K562 (cell line): ENCODE measurements around the gene VPS33B. TPM values are rescaled to one million over a fixed set of nuclear protein-coding genes. Genes with fewer than 3 reads are reported as not detected.

Source experiments
- ATF7 ChIP-seq: fragments of 450-650 bp; IDR thresholded peaks from 2 replicates; pipeline ENCODE4 v1.7.1; 2014; ENCODE audit warnings: mild to moderate bottlenecking, moderate library complexity
- BDP1 ChIP-seq: IDR thresholded peaks from 3 replicates; pipeline ENCODE4 v1.6.1; 2011; ENCODE audit not compliant: insufficient read length, insufficient read depth
- CBFA2T3 ChIP-seq: fragments of 450-650 bp; IDR thresholded peaks from 2 replicates; pipeline ENCODE4 v1.6.1; 2017
- CTBP1 ChIP-seq: fragments of 450-650 bp; IDR thresholded peaks from 2 replicates; pipeline ENCODE4 v1.6.1; 2016; ENCODE audit warnings: borderline replicate concordance
- ELF2 ChIP-seq: fragments of 250-450 bp; sonication (Bioruptor Pico); IDR thresholded peaks from 2 replicates; pipeline ENCODE4 v1.5.0; 2021; ENCODE audit warnings: mild to moderate bottlenecking
- ESRRA ChIP-seq: fragments of 450-650 bp; IDR thresholded peaks from 2 replicates; pipeline ENCODE4 v1.6.1; 2014; ENCODE audit warnings: low read depth, mild to moderate bottlenecking, moderate library complexity, borderline replicate concordance
- HDGF ChIP-seq: fragments of 450-650 bp; IDR thresholded peaks from 2 replicates; pipeline ENCODE4 v1.6.1; 2016
- KLF1 ChIP-seq: fragments of 450-650 bp; IDR thresholded peaks from 2 replicates; pipeline ENCODE4 v1.6.1; 2016; ENCODE audit warnings: missing genetic modification characterization, missing compliant biosample characterization
- L3MBTL2 ChIP-seq: fragments of 450-650 bp; IDR thresholded peaks from 2 replicates; pipeline ENCODE4 v1.6.1; 2016; ENCODE audit warnings: mild to moderate bottlenecking, moderate library complexity
- LCOR ChIP-seq: sonication (generic); formaldehyde crosslinking; IDR thresholded peaks from 2 replicates; pipeline ENCODE4 v1.8.0; 2022; ENCODE audit warnings: mild to moderate bottlenecking, missing genetic modification reagents
- MCM5 ChIP-seq: fragments of 450-650 bp; IDR thresholded peaks from 2 replicates; pipeline ENCODE4 v1.6.1; 2016; ENCODE audit warnings: low read depth
- MTA1 ChIP-seq: fragments of 450-650 bp; IDR thresholded peaks from 2 replicates; pipeline ENCODE4 v1.6.1; 2017; ENCODE audit warnings: borderline replicate concordance
- MYC ChIP-seq, 2 experiments: fragments of 250-450 bp in 1 of 2; sonication (Bioruptor Pico) in 1 of 2; IDR thresholded peaks; 2 replicates each; pipeline versions ENCODE4 v1.5.1 to v1.6.1; 2012 to 2021; ENCODE audit warnings: low read depth in 2 of 2, borderline replicate concordance in 1 of 2, improper control_type of control experiment in 1 of 2, low read length in 1 of 2, mild to moderate bottlenecking in 1 of 2, moderate library complexity in 1 of 2
- SIX5 ChIP-seq, 2 experiments: IDR thresholded peaks; 2 replicates each; pipeline ENCODE4 v1.6.1; 2011; ENCODE audit warnings: low read length in 2 of 2, borderline replicate concordance in 1 of 2, low read depth in 1 of 2, mild to moderate bottlenecking in 1 of 2, moderate library complexity in 1 of 2; ENCODE audit not compliant: insufficient read depth in 1 of 2
- SLC30A9 ChIP-seq: fragments of 250-450 bp; sonication (Bioruptor Pico); IDR thresholded peaks from 2 replicates; pipeline ENCODE4 v1.8.0; 2022; ENCODE audit warnings: mild to moderate bottlenecking, moderate library complexity
- SMAD2 ChIP-seq: fragments of 150-350 bp; IDR thresholded peaks from 2 replicates; pipeline ENCODE4 v1.6.1; 2014; ENCODE audit warnings: low read depth, mild to moderate bottlenecking, low read length
- SMARCA5 ChIP-seq: fragments of 450-650 bp; IDR thresholded peaks from 2 replicates; pipeline ENCODE4 v1.6.1; 2016
- SP1 ChIP-seq: sonication (generic); formaldehyde crosslinking; IDR thresholded peaks from 2 replicates; pipeline ENCODE4 v1.8.1; 2022; ENCODE audit warnings: mild to moderate bottlenecking, missing genetic modification reagents
- SRSF7 ChIP-seq: fragments of 200-400 bp; formaldehyde crosslinking; optimal IDR thresholded peaks from 2 replicates; pipeline ENCODE3; 2017; ENCODE audit warnings: mild to moderate bottlenecking, low read depth, low read length
- TAL1 ChIP-seq: fragments of 450-650 bp; IDR thresholded peaks from 2 replicates; pipeline ENCODE4 v1.6.1; 2016; ENCODE audit warnings: mild to moderate bottlenecking
- ZFP30 ChIP-seq: fragments of 250-450 bp; sonication (Bioruptor Pico); IDR thresholded peaks from 2 replicates; pipeline ENCODE4 v1.8.0; 2022; ENCODE audit warnings: moderate library complexity, mild to moderate bottlenecking, inconsistent platforms, borderline replicate concordance
- ZNF134 ChIP-seq: fragments of 250-450 bp; sonication (Bioruptor Pico); conservative IDR thresholded peaks from 2 replicates; pipeline ENCODE4 v1.4.0; 2020
- ZNF165 ChIP-seq: fragments of 250-450 bp; sonication (Bioruptor Pico); IDR thresholded peaks from 2 replicates; pipeline ENCODE4 v1.4.0; 2020; ENCODE audit warnings: borderline replicate concordance
- ZNF217 ChIP-seq: sonication (generic); formaldehyde crosslinking; IDR thresholded peaks from 2 replicates; pipeline ENCODE4 v1.8.0; 2022; ENCODE audit warnings: mild to moderate bottlenecking, missing genetic modification reagents
- polyA plus RNA-seq, 8 experiments: library from polyadenylated mRNA; depleted of rRNA in 4 of 8; stranded (reverse) in 5 of 8; unstranded in 3 of 8; fragments of >200 nt; fragmentation: Nextera tagmentation in 2 of 8; fragmentation: Illumina TruSeq in 1 of 8; extraction: Ambion mirVana in 2 of 8; extraction: Trizol in 1 of 8; gene quantifications; 2 replicates each; pipeline versions ENCODE4 v1.2.1 to v1.2.3, GENCODE V29; 2011 to 2014; ENCODE audit warnings: inconsistent platforms in 1 of 8, missing spikeins in 1 of 8
- total RNA-seq, 7 experiments: library from RNA; depleted of rRNA in 6 of 7; stranded (reverse); fragments of >200 nt in 6 of 7; fragmentation: Illumina TruSeq in 2 of 7; extraction: Trizol in 2 of 7; gene quantifications; 2 replicates each; pipeline versions ENCODE4 v1.2.1 to v1.2.3, GENCODE V29; 2011 to 2021; ENCODE audit warnings: low replicate concordance in 1 of 7
- TF ChIP-seq, protein P1 (sequence below): sonication (generic); formaldehyde crosslinking; IDR thresholded peaks from 2 replicates; pipeline ENCODE4 v1.8.0; 2022; ENCODE audit warnings: mild to moderate bottlenecking, missing genetic modification reagents
- TF ChIP-seq, protein P2 (sequence below), 2 experiments: fragments of 450-650 bp; IDR thresholded peaks; 2 replicates each; pipeline ENCODE4 v1.6.1; 2016

The VPS33B gene
- total and polyA plus RNA-seq, 9 of the 15 experiments (the other 6 are each of a cell fraction or from before 2014, with no cell fraction given) = 9.4 to 25.5 (median 14.8) TPM

DNA sequence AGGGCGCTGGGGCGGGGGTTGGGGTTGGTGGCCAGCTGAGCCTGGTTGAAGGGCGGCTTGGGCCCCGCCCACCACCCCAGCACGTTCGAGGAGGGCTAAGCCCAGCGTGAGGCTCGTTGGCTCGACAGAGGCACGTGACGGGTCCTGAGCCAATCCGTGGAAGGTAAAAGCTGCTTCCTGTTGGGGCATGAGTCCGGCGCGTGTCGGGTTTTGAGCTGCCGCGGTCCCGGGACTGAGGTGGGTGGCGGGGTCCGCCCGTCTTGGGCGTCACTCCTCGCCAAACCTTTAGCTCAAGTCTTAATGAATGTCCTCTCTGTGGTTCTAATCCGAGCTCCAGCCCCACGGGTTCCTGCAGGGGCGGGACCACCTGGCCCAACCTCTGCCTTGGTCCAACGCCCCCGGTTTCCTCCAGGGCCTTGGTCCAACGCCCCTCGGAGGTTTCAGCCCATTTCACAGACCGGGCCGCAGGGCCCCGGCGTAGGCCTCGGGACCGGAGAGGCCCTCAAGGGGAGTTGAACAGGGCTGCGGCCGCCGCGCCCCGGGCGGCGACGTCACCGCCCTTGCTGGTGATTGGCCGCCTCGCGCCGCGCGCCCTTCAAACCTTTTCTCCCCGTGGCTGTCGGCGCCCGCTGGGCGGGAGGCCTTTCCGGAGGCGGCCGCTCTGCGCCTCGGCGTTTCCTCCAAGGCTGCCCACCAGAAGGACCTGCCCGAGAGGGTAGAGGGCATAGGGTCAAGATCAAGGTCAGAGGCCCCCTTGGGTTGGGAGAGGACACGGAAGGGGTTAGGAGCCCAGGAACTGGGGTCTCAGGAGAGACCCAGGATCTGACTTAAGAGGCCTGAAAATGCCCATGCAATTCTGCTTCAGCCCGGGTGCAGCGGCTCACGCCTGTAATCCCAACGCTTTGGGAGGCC is 67.4 kb downstream of the VPS33B start, which contains the start of gene RCCD1 (continued):
- no peak for TF ChIP-seq ZFP30
- TF ChIP-seq TAL1 = no peak
- TF ChIP-seq ELF2 = peak; percentile 84
- 0 out of 2 replicates have a peak, but pooled peaks have one; percentile 14 for TF ChIP-seq ZNF134 (CRISPR knock-in tag)
- TF ChIP-seq, protein P1, sequence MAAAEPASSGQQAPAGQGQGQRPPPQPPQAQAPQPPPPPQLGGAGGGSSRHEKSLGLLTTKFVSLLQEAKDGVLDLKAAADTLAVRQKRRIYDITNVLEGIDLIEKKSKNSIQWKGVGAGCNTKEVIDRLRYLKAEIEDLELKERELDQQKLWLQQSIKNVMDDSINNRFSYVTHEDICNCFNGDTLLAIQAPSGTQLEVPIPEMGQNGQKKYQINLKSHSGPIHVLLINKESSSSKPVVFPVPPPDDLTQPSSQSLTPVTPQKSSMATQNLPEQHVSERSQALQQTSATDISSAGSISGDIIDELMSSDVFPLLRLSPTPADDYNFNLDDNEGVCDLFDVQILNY (CRISPR knock-in tag) = peak; percentile 71; the same call in 1 of the 2 replicates
- no peak for TF ChIP-seq ZNF165 (CRISPR knock-in tag)
- TF ChIP-seq BDP1 = no peak
- no peak for TF ChIP-seq SRSF7
- TF ChIP-seq LCOR (CRISPR knock-in tag) = peak; percentile 79
- peak; percentile 91 for TF ChIP-seq SP1 (CRISPR knock-in tag)
- TF ChIP-seq ATF7 = peak; percentile 98
- TF ChIP-seq MTA1 = no peak
- no peak for TF ChIP-seq SLC30A9 (CRISPR knock-in tag)
- TF ChIP-seq MCM5 = no peak
- TF ChIP-seq SIX5 (IDR thresholded peaks at IDR 0.05; ENCODE audit: borderline replicate concordance in 1 of 2, insufficient read depth in 1 of 2, low read depth in 1 of 2, low read length in 2 of 2) = no peak
- peak; percentile 95 for TF ChIP-seq L3MBTL2
- TF ChIP-seq CTBP1 = peak; percentile 69; the same call in 1 of the 2 replicates
- no peak for TF ChIP-seq ZNF217 (CRISPR knock-in tag)
- no peak; the same call in 1 of the 2 replicates for TF ChIP-seq CBFA2T3
- TF ChIP-seq, protein P2, sequence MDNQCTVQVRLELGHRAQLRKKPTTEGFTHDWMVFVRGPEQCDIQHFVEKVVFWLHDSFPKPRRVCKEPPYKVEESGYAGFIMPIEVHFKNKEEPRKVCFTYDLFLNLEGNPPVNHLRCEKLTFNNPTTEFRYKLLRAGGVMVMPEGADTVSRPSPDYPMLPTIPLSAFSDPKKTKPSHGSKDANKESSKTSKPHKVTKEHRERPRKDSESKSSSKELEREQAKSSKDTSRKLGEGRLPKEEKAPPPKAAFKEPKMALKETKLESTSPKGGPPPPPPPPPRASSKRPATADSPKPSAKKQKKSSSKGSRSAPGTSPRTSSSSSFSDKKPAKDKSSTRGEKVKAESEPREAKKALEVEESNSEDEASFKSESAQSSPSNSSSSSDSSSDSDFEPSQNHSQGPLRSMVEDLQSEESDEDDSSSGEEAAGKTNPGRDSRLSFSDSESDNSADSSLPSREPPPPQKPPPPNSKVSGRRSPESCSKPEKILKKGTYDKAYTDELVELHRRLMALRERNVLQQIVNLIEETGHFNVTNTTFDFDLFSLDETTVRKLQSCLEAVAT (IDR thresholded peaks at IDR 0.05) = no peak; a peak in 1 of 4 replicates
- peak; percentile 89 for TF ChIP-seq ESRRA
- TF ChIP-seq SMARCA5 = peak; percentile 87
- TF ChIP-seq MYC (IDR thresholded peaks at IDR 0.05; ENCODE audit: low read depth, low read length) = peak; percentile 93
- peak; percentile 96 for TF ChIP-seq MYC (CRISPR knock-in tag; IDR thresholded peaks at IDR 0.05; ENCODE audit: borderline replicate concordance, low read depth)
- peak; percentile 81 for TF ChIP-seq KLF1 (tag)
- TF ChIP-seq HDGF = no peak
- TF ChIP-seq SMAD2 = no peak
